Right renal cortex interstitium (tissue), 3 donors: ENCODE data around the gene VAT1. TPM values are rescaled to one million over a fixed set of nuclear protein-coding genes. Genes with fewer than 3 reads are reported as not detected.
"Not testable (repeated sequence)": the region's sequence is repeated elsewhere in the genome, so short reads cannot be mapped to it uniquely, and the experiment has no call there.

Experiments used
- DNase-seq, 3 donors: peaks; one replicate each; pipeline ENCODE4 v3.0.0-alpha.2; 2013; ENCODE audit warnings: low read depth in 3 of 3, low spot score in 2 of 3
- polyA plus RNA-seq, 3 donors: library from polyadenylated mRNA; unstranded; fragments of 120-200 nt; gene quantifications; one replicate each; pipeline ENCODE4 v1.2.1, GENCODE V29; 2013; ENCODE audit not compliant: insufficient read length in 3 of 3

The VAT1 gene
- polyA plus RNA-seq, result 100 to 1,000 TPM; 125 to 133 (median 133) TPM

DNA sequence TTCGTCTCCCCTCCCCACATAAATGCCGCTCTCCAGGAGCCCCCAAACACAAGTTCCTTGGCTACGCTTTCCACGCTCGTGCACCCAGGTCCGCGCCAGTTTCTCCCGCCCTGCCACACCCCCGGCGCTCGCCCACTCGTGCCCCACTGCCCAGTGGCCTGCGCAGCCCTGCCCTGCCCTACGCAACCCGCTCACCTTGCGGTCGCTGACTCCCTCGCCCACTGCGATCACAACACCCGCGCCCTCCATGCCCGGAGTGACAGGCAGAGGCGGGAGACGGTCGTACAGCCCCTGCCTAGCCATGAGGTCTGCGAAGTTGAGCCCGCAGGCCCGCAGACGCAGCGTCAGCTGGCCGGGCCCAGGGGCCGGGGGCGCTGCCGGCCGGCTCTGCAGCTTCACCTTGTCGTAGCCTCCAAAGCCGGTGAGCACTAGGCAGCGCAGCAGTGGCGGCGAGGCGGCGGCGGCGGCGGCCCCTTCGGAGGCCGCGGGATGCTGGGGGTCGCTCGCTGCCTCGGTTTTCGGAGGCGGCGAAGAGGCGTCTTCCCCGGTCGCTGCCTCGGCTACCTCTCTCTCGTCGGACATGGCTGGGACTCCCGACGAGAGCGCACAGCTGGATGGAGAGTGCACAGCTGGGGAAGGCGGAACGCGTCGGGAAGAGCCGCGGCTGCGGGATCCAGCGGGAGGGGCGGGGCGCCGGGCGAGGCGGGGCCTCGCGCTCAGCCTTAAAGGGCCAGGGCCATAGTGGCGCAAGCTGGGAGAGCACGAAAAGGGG lies at the start of gene VAT1:
Gene VAT1 (minus strand): TSS at position 645 of the 772 bp plus-strand sequence. CDS start 63 bp downstream, at position 582.
- peak in 1 of 3 donors; percentile 66 for DNase-seq

DNA sequence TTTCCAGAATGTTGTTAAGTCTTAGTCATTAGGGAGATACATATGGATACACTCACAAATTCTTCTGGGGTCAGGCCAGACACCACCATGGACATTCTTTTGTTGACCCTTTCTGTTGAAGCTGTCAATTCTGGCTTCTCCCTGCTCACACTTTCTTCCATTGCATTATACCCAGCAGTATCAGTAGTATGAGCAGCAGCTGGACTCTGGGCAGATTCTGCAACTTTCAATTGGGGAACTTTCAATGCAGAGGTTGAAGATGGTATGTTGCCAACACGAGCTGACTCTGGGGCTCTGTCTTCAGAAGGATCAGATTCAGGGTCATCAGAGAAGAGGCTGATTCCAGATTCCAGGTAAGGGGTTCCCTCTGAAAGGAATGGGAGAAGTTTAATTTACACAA lies 48.7 kb upstream of the VAT1 start:
- DNase-seq, result no peak

DNA sequence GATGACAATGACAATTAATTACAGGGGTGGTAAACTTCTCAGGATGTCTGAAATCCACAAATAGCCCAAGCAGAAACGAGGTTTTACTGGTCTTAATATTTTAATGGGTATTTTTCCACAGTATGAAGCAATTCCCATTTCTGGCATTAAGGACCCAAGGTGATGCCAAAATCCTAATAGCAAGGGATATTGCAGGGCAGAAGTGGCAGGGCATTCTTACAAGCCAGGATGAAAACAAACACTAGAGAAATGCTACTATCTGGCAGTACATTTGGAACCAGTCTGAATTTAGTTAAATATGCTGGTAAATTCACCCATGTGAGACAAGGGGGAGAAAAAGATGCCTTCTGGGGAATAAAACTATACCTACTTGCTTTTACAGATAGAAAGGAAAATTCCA lies 48.1 kb upstream of the VAT1 start:
- no peak for DNase-seq

GRCh38 chr17:43069368-43069898 lies 47.2 kb upstream of the VAT1 start:
- DNase-seq, result no peak

DNA sequence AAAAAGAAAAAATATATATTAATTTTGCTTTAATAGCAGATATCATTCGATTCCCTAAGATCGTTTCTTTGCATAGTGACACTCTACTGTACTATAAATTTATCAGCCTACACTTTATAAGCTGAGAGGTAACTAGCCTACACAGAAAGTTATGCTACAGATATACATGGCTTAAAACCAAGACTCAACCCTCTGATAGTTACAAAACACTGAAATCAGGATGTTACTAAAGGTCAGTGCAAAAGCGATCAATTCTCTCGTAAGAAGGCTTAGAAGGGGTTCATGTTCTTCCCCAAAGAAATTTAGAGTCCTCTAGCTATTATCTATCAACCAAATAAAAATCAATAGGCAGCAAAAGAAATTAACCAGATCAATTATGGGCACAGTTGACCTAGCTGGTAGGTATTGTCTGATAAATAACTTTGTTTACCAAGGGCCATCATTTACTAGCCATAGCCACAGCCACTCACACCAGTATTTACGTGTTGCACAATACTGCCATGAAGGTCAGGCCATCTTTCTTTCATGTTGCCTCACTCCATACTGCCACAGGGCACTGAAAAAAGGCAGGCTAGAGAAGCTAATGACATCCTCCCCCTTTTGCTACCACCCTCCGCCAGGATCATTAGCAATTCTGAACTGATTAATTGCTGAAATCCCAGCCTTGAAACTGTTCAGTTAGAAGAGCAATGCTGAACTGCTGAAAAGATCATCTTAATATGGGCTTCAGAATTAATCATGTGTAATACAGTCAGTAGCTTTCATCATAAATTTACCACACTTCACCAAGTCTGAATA lies 46.6 kb upstream of the VAT1 start:
- DNase-seq, result no peak

DNA sequence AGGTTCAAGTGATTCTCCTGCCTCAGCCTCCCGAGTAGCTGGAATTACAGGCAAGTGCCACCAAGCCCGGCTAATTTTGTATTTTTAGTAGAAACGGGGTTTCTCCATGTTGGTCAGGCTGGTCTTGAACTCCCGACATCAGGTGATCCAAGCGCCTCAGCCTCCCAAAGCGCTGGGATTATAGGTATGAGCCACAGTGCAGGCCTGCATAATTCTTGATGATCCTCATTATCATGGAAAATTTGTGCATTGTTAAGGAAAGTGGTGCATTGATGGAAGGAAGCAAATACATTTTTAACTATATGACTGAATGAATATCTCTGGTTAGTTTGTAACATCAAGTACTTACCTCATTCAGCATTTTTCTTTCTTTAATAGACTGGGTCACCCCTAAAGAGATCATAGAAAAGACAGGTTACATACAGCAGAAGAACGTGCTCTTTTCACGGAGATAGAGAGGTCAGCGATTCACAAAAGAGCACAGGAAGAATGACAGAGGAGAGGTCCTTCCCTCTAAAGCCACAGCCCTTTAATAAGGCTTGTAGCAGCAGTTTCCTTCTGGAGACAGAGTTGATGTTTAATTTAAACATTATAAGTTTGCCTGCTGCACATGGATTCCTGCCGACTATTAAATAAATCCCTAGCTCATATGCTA lies 40.9 kb upstream of the VAT1 start:
- DNase-seq, result no peak

DNA sequence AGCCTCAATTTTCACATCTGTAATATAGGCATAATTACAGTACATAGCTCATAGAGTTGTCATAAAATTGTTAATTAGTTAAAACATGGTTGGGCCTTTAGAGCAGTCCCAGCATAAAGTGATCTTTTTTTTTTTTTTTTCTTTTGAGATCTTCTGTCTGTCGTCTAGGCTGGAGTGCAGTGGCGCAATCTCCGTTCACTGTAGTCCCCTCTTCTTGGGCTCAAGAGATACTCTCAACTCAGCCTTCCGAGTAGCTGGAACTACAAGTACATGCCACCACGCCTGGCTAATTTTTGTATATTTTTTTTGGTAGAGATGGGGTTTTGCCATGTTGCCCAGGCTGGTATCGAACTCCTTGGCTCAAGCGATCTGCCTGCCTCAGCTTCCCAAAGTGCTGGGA lies 33.9 kb upstream of the VAT1 start:
- DNase-seq, result no peak

DNA sequence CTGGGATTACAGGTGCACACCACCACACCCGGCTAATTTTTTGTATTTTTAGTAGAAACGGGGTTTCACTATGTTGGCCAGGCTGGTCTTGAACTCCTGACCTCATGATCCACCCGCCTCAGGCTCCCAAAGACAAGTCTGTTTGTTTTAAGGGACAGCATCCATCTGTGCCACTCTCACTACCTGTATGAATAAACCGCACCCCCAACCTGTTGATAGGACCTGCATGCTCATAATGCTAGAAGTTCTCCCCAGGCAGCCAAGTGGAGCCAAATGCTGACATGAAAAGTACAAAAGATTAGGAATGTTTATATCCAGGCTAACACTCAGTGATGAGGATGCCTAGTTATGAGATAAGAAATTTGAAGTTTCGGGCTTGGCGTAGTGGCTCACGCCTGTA lies 30.8 kb upstream of the VAT1 start:
- DNase-seq, result not testable (repeated sequence)

- DNase-seq, result no peak
Observed at GRCh38 chr17:43051969-43052368, 29.8 kb upstream of the VAT1 start.

GRCh38 chr17:43044024-43044423 lies 21.8 kb upstream of the VAT1 start:
- DNase-seq, result no peak

DNA sequence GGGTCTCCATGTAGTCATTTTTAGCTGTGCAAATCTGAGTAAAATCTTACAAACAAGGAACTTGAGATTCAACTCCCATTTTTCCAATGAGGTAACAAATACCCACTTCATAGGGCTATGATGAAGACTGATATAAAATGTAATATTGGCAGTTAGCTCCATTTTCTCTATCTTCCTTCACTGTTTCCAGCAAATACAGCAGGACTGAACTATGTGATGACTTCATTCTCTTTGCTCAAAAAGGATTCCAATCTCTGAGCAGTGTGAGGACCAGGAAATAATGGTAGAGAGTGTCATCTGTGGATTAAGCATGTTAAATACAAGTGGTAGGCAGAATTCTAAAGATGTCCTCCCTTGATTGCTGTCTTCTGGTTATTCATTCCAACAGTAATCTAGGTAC lies 21.1 kb upstream of the VAT1 start:
- no peak for DNase-seq

DNA sequence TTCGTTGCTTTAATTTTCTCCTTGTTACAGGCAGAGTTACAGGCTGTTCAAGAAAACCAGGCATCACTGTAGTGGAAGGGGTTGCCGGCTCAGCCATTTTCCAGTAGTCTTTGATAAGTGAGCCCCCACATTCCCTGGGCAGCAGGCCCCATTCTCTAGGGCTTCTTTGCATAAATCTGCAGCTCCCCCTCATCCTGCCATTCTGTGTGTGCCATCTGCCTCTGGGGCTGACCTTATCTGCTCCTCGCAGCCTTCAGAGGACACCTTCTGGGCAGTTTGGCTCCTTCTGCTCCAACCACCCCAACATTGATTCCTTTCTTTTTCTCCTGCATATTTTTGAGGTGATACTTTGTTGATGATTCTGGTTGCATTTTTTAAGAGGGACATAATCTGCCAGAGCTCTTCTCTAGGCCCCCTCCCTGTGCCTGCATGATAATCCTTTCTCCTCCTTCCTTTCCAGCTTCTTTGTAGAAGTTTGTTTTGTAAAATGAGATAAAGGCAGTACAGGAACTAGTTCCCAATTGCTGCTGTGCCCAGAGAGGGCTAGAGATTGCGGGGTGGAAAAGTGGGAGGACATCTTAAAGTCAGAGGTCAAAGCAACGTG lies 19.9 kb upstream of the VAT1 start:
- DNase-seq, result no peak

DNA sequence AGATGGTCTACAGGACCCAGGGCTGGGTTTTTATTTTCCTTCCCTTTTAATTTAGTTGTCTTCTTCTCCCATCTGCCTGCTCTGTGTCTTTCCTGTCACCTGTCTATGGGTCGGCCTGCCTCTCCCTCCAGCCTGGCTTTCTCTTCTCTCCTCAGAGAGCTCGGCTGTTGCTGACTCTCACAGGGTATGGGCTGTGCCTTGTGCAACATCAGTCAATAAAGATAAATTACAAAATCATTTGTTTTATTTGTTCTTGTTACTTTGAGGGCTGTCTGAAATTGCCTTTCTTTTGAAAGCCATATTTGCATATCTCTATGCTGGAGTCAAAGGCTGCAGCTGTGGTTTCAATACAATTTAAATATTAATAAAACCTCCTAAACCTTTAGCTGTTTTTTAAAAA lies 18.5 kb upstream of the VAT1 start:
- no peak for DNase-seq

DNA sequence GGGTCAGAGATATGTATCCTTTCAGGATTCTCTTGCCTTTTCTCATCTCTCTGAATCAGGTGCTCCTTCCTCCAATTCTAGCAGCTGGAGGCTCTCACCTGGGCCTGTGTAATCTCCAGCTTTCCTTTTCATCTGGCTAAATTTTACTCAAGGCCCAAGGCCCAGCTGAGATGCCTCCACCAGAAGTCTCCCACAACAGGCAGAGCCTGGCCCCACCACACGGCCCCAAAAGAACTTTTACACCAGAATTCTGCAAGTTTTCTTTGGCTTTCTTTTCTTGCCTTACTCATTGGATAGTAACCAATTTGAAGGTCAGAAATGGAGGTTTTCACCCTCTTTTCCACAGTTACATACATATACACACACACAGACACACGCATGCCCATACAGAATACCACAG lies 17.5 kb upstream of the VAT1 start:
- DNase-seq, result no peak

DNA sequence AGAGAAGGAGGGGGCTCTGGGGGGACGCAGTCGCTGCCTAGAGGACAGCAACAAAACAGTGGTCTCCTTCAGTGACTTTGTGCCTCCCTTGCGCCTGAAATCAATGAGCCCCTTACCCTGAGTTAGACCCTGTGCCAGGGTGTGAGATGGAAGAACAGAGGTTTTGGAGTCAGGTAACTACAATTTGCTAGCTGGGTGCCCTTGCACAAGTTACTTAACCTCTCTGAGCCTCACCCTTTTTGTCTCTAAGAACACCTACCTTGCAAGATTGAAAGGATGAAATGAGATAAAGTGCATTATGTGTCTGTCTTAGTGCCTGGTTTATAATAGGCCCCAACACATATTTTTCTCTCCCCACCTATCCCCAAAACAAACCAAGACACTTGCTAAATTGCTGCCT lies 12.7 kb upstream of the VAT1 start:
- DNase-seq, result no peak

GRCh38 chr17:43033948-43034881 lies 12.0 kb upstream of the VAT1 start:
- DNase-seq, result no peak

GRCh38 chr17:43031666-43032065 lies 9.5 kb upstream of the VAT1 start:
- DNase-seq, result no peak

DNA sequence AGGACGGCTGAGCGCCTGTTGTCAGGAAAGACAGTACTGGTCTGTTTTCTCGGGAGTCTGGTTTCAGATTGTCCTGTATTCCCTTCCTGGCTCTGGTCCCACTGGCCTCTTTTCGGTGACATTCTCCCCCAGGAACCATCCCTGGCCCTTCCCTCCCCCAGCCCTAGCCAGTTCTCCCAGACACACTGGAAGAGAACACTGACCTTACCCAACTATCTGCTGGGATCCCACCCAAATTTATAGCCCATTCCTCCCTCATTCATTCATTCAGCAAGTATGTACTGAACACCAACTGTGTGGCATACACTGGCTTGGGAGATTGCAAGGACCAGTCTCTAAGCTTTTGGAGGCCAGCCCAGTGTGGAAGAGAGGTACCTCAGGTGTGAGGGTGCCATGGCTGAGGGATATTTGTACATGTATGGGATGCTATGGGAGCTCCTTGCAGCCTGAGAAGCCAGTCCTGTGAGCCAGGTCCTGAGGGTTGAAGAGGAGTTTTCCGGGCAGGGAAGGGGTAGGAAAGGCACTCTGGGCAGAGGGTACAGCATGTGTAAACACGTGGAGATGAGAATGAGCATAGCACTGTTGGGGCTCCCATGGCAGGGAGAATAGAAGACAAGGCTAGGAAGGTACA lies 8.1 kb upstream of the VAT1 start:
- no peak for DNase-seq

DNA sequence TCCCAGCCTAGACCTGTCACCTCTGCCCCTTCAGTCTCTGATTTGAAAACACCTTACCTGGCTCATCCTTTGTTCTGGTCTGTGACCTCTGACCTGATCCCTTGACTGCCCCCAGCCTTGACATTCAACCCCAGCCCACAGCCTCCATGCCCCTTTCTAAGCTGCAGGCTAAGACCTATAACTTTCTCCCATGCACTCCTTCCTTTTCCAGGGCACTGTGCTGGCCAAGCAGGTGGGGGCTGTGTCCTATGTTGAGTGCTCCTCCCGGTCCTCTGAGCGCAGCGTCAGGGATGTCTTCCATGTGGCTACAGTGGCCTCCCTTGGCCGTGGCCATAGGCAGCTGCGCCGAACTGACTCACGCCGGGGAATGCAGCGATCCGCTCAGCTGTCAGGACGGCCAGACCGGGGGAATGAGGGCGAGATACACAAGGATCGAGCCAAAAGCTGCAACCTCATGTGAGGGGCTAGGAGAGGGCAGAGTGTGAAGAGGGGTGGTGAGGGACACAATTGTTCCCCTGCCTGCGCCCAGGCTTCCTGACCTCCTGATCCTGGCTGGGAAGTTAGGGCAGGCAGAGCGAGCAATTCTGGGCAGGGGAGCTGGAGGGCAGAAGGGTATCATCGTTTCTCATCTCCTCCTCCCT lies 6.2 kb upstream of the VAT1 start:
- DNase-seq, result no peak
